Measurements from ENCODE around the gene GNPTG. TPM values are rescaled to one million over a fixed set of nuclear protein-coding genes. Genes with fewer than 3 reads are reported as not detected.

GNPTG gene
- 44.1 TPM for total RNA-seq
- polyA plus RNA-seq, result 10 to 100 TPM; 43.2 to 51.3 (median 46.3) TPM

GRCh38 chr16:1351582-1352362 is at the start of gene GNPTG, which contains the start of gene TSR3:
Gene GNPTG (plus strand): TSS chr16:1351931. CDS start chr16:1351966, 35 bp downstream.
Gene TSR3 (minus strand): TSS chr16:1351878. CDS start chr16:1351804, 74 bp downstream.
- H3K4me1 ChIP-seq (ENCODE audit: control insufficient read depth, insufficient read depth, low read length, poor library complexity, severe bottlenecking), result peaks cover 24% of the 10 kb centered on the region

GRCh38 chr16:1305823-1306222 is 45.9 kb upstream of the GNPTG start:
- no peak overlapping the region for H3K4me3 ChIP-seq (ENCODE audit: low read depth, low read length)
- H3K27me3 ChIP-seq (ENCODE audit: control insufficient read depth, insufficient read depth, low read length), result no peaks in the 10 kb centered on the region
- H3K27ac ChIP-seq (ENCODE audit: insufficient read depth, low read length, poor library complexity, severe bottlenecking), result no peak overlapping the region
- no peaks in the 10 kb centered on the region for H3K9me3 ChIP-seq (ENCODE audit: control insufficient read depth in 2 of 2, low read length in 2 of 2)
- peaks cover 4 to 45% (median 18%) of the 10 kb centered on the region in 4 donors for H3K4me1 Mint-ChIP-seq
- peaks cover 35% of the 10 kb centered on the region for H3K4me1 ChIP-seq (ENCODE audit: control insufficient read depth, insufficient read depth, low read length, poor library complexity, severe bottlenecking)
- DNase-seq, result no peak
- H3K9me3 Mint-ChIP-seq, result peaks cover 0 to 1% (median 0%) of the 10 kb centered on the region in 7 donors
- H3K36me3 Mint-ChIP-seq, result peaks cover 6% of the 10 kb centered on the region
- no peaks in the 10 kb centered on the region for H3K36me3 ChIP-seq (ENCODE audit: control insufficient read depth, insufficient read depth, low read length)
- H3K27ac Mint-ChIP-seq, result peak overlapping the region in 2 of 3 donors; percentile 54 to 67
- no peak for ATAC-seq (ENCODE audit: low read depth in 2 of 2)
- H3K4me3 Mint-ChIP-seq, result peak overlapping the region in 1 of 4 donors; percentile 32
- H3K27me3 Mint-ChIP-seq, result peaks cover 10% of the 10 kb centered on the region

More at GRCh38 chr16:1351582-1352362, at the start of gene GNPTG, which contains the start of gene TSR3:
- Histone ChIP-seq H3K9me3 (ENCODE audit: control insufficient read depth in 2 of 2, low read length in 2 of 2) (no peaks in the 10 kb centered on the region), H3K4me3 (ENCODE audit: low read depth, low read length) (peak within 1 kb of the TSS; percentile 88), H3K27me3 (ENCODE audit: control insufficient read depth, insufficient read depth, low read length) (no peaks in the 10 kb centered on the region), H3K36me3 (ENCODE audit: control insufficient read depth, insufficient read depth, low read length) (peaks cover 15% of the 10 kb centered on the region), H3K27ac (ENCODE audit: insufficient read depth, low read length, poor library complexity, severe bottlenecking) (peak within 1 kb of the TSS; percentile 75)
- peak within 1 kb of the TSS; percentile 71 to 98 (median 82) for H3K27ac Mint-ChIP-seq
- peak within 1 kb of the TSS; percentile 85 to 91 (median 87) for H3K4me3 Mint-ChIP-seq
- peak; percentile 75 to 79 for ATAC-seq (ENCODE audit: low read depth in 2 of 2)
- H3K4me1 Mint-ChIP-seq, result peaks cover 0 to 43% (median 15%) of the 10 kb centered on the region in 4 donors
- peaks cover 5% of the 10 kb centered on the region for H3K27me3 Mint-ChIP-seq
- peaks cover 3% of the 10 kb centered on the region for H3K36me3 Mint-ChIP-seq
- peak; percentile 82 to 91 (median 88) for DNase-seq
- peaks cover 0 to 3% (median 0%) of the 10 kb centered on the region in 7 donors for H3K9me3 Mint-ChIP-seq

- Histone ChIP-seq H3K27me3 (ENCODE audit: control insufficient read depth, insufficient read depth, low read length) (no peaks in the 10 kb centered on the region), H3K27ac (ENCODE audit: insufficient read depth, low read length, poor library complexity, severe bottlenecking) (no peak overlapping the region), H3K4me3 (ENCODE audit: low read depth, low read length) (no peak overlapping the region), H3K4me1 (ENCODE audit: control insufficient read depth, insufficient read depth, low read length, poor library complexity, severe bottlenecking) (peaks cover 35% of the 10 kb centered on the region), H3K9me3 (ENCODE audit: control insufficient read depth in 2 of 2, low read length in 2 of 2) (no peaks in the 10 kb centered on the region), H3K36me3 (ENCODE audit: control insufficient read depth, insufficient read depth, low read length) (no peaks in the 10 kb centered on the region)
- no peak for DNase-seq
- peaks cover 4 to 50% (median 22%) of the 10 kb centered on the region in 4 donors for H3K4me1 Mint-ChIP-seq
- peaks cover 10% of the 10 kb centered on the region for H3K27me3 Mint-ChIP-seq
- peak overlapping the region; percentile 32 to 46 (median 44) for H3K4me3 Mint-ChIP-seq
- H3K27ac Mint-ChIP-seq, result peak overlapping the region in 1 of 3 donors; percentile 54
- H3K36me3 Mint-ChIP-seq, result peaks cover 6% of the 10 kb centered on the region
- ATAC-seq (ENCODE audit: low read depth in 2 of 2), result no peak
- peaks cover 0 to 1% (median 0%) of the 10 kb centered on the region in 7 donors for H3K9me3 Mint-ChIP-seq
These were observed 45.4 kb upstream of the GNPTG start for GRCh38 chr16:1306334-1306733.

GRCh38 chr16:1308036-1308976 is 43.4 kb upstream of the GNPTG start:
- peak overlapping the region; percentile 98 for H3K27ac ChIP-seq (ENCODE audit: insufficient read depth, low read length, poor library complexity, severe bottlenecking)
- no peaks in the 10 kb centered on the region for H3K9me3 ChIP-seq (ENCODE audit: control insufficient read depth in 2 of 2, low read length in 2 of 2)
- H3K9me3 Mint-ChIP-seq, result peaks cover 0 to 1% (median 0%) of the 10 kb centered on the region in 7 donors
- peak overlapping the region in 1 of 3 donors; percentile 96 for H3K27ac Mint-ChIP-seq
- H3K27me3 ChIP-seq (ENCODE audit: control insufficient read depth, insufficient read depth, low read length), result no peaks in the 10 kb centered on the region
- no peak for DNase-seq
- peaks cover 47% of the 10 kb centered on the region for H3K4me1 ChIP-seq (ENCODE audit: control insufficient read depth, insufficient read depth, low read length, poor library complexity, severe bottlenecking)
- H3K36me3 Mint-ChIP-seq, result peaks cover 10% of the 10 kb centered on the region
- peaks cover 6% of the 10 kb centered on the region for H3K36me3 ChIP-seq (ENCODE audit: control insufficient read depth, insufficient read depth, low read length)
- peaks cover 5% of the 10 kb centered on the region for H3K27me3 Mint-ChIP-seq
- peak overlapping the region; percentile 91 to 97 (median 94) for H3K4me3 Mint-ChIP-seq
- peak overlapping the region; percentile 67 for H3K4me3 ChIP-seq (ENCODE audit: low read depth, low read length)
- peaks cover 4 to 54% (median 23%) of the 10 kb centered on the region in 4 donors for H3K4me1 Mint-ChIP-seq
- no peak for ATAC-seq (ENCODE audit: low read depth in 2 of 2)

- Mint-ChIP-seq H3K27ac (peak within 1 kb of the TSS; percentile 96 to 100 (median 99)), H3K4me1 (peaks cover 4 to 49% (median 19%) of the 10 kb centered on the region in 4 donors), H3K4me3 (peak within 1 kb of the TSS; percentile 93 to 98 (median 96)), H3K27me3 (peaks cover 5% of the 10 kb centered on the region), H3K36me3 (peaks cover 10% of the 10 kb centered on the region), H3K9me3 (peaks cover 0 to 1% (median 0%) of the 10 kb centered on the region in 7 donors)
- Histone ChIP-seq H3K9me3 (ENCODE audit: control insufficient read depth in 2 of 2, low read length in 2 of 2) (no peaks in the 10 kb centered on the region), H3K27ac (ENCODE audit: insufficient read depth, low read length, poor library complexity, severe bottlenecking) (peak within 1 kb of the TSS; percentile 98), H3K36me3 (ENCODE audit: control insufficient read depth, insufficient read depth, low read length) (peaks cover 11% of the 10 kb centered on the region), H3K27me3 (ENCODE audit: control insufficient read depth, insufficient read depth, low read length) (no peaks in the 10 kb centered on the region), H3K4me3 (ENCODE audit: low read depth, low read length) (peak within 1 kb of the TSS; percentile 96), H3K4me1 (ENCODE audit: control insufficient read depth, insufficient read depth, low read length, poor library complexity, severe bottlenecking) (peaks cover 48% of the 10 kb centered on the region)
- DNase-seq (peak; percentile 91 to 99 (median 99)), ATAC-seq (ENCODE audit: low read depth in 2 of 2) (peak; percentile 79 to 83)
These were observed 42.5 kb upstream of the GNPTG start, which contains the start of gene UBE2I for GRCh38 chr16:1308977-1309885. Gene UBE2I (plus strand): TSS chr16:1309636. CDS start chr16:1314031, 4,395 bp downstream.

GRCh38 chr16:1309888-1310831 is 41.6 kb upstream of the GNPTG start:
- peak overlapping the region; percentile 96 for H3K4me3 ChIP-seq (ENCODE audit: low read depth, low read length)
- peak; percentile 7 to 19 for ATAC-seq (ENCODE audit: low read depth in 2 of 2)
- H3K9me3 Mint-ChIP-seq, result peaks cover 0 to 1% (median 0%) of the 10 kb centered on the region in 7 donors
- peaks cover 4 to 44% (median 17%) of the 10 kb centered on the region in 4 donors for H3K4me1 Mint-ChIP-seq
- H3K4me1 ChIP-seq (ENCODE audit: control insufficient read depth, insufficient read depth, low read length, poor library complexity, severe bottlenecking), result peaks cover 46% of the 10 kb centered on the region
- peak overlapping the region; percentile 93 to 98 (median 96) for H3K4me3 Mint-ChIP-seq
- peaks cover 10% of the 10 kb centered on the region for H3K36me3 Mint-ChIP-seq
- H3K27me3 Mint-ChIP-seq, result peaks cover 5% of the 10 kb centered on the region
- H3K27ac ChIP-seq (ENCODE audit: insufficient read depth, low read length, poor library complexity, severe bottlenecking), result peak overlapping the region; percentile 64
- peak; percentile 54 to 70 (median 55) for DNase-seq
- H3K9me3 ChIP-seq (ENCODE audit: control insufficient read depth in 2 of 2, low read length in 2 of 2), result no peaks in the 10 kb centered on the region
- peak overlapping the region; percentile 88 to 99 (median 98) for H3K27ac Mint-ChIP-seq
- H3K36me3 ChIP-seq (ENCODE audit: control insufficient read depth, insufficient read depth, low read length), result peaks cover 19% of the 10 kb centered on the region
- no peaks in the 10 kb centered on the region for H3K27me3 ChIP-seq (ENCODE audit: control insufficient read depth, insufficient read depth, low read length)
